ENCODE results near the gene ZNF132. TPM values are rescaled to one million over a fixed set of nuclear protein-coding genes. Genes with fewer than 3 reads are reported as not detected.
A peak's percentile ranks its signal among the peaks of the same experiment; 100 is the strongest.

ZNF132 gene
- total and polyA plus RNA-seq, 2 experiments from 2014 or later: 2.2 to 5.2 TPM

GRCh38 chr19:58440556-58440955, 603 bp upstream of the ZNF132 start (continued):
- no peak for TF ChIP-seq CTCF (conservative IDR thresholded peaks at IDR 0.05; ENCODE audit: low read depth in 2 of 2)
- no peak for TF ChIP-seq STAT1 (IDR thresholded peaks at IDR 0.05; ENCODE audit: unreplicated experiment)
- TF ChIP-seq ZNF331 (CRISPR knock-in tag; IDR thresholded peaks at IDR 0.05; ENCODE audit: low read depth): no peak
- TF ChIP-seq NANOG (IDR thresholded peaks at IDR 0.05; ENCODE audit: borderline replicate concordance): no peak
- no peak for TF ChIP-seq POLR2AphosphoS5 (IDR thresholded peaks at IDR 0.05; ENCODE audit: low read depth)
- TF ChIP-seq, protein P1, sequence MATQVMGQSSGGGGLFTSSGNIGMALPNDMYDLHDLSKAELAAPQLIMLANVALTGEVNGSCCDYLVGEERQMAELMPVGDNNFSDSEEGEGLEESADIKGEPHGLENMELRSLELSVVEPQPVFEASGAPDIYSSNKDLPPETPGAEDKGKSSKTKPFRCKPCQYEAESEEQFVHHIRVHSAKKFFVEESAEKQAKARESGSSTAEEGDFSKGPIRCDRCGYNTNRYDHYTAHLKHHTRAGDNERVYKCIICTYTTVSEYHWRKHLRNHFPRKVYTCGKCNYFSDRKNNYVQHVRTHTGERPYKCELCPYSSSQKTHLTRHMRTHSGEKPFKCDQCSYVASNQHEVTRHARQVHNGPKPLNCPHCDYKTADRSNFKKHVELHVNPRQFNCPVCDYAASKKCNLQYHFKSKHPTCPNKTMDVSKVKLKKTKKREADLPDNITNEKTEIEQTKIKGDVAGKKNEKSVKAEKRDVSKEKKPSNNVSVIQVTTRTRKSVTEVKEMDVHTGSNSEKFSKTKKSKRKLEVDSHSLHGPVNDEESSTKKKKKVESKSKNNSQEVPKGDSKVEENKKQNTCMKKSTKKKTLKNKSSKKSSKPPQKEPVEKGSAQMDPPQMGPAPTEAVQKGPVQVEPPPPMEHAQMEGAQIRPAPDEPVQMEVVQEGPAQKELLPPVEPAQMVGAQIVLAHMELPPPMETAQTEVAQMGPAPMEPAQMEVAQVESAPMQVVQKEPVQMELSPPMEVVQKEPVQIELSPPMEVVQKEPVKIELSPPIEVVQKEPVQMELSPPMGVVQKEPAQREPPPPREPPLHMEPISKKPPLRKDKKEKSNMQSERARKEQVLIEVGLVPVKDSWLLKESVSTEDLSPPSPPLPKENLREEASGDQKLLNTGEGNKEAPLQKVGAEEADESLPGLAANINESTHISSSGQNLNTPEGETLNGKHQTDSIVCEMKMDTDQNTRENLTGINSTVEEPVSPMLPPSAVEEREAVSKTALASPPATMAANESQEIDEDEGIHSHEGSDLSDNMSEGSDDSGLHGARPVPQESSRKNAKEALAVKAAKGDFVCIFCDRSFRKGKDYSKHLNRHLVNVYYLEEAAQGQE (IDR thresholded peaks at IDR 0.05; ENCODE audit: unreplicated experiment): no peak
- TF ChIP-seq ZNF114 (CRISPR knock-in tag; IDR thresholded peaks at IDR 0.05): no peak
- no peak for TF ChIP-seq CREB1 (CRISPR knock-in tag; IDR thresholded peaks at IDR 0.05; ENCODE audit: low read depth)
- TF ChIP-seq EZH2phosphoT487 (IDR thresholded peaks at IDR 0.05; ENCODE audit: unreplicated experiment): no peak

GRCh38 chr19:58434217-58434616, 5.7 kb downstream of the ZNF132 start:
- Histone ChIP-seq H2AFZ (no peak overlapping the region), H3K27me3 (ENCODE audit: insufficient read depth) (no peaks in the 10 kb centered on the region), H3K36me3 (ENCODE audit: insufficient read depth) (peaks cover 61% of the 10 kb centered on the region), H3K79me2 (replicated peaks; ENCODE audit: insufficient read depth) (no peaks in the 10 kb centered on the region), H4K20me1 (replicated peaks; ENCODE audit: insufficient read depth) (no peaks in the 10 kb centered on the region), H3K9me2 (ENCODE audit: insufficient read depth) (peaks cover 15% of the 10 kb centered on the region), H3K4me2 (no peak overlapping the region), H3K4me3 (peak overlapping the region; percentile 6; the same call in 1 of the 2 replicates), H3K27ac (ENCODE audit: low read depth) (no peak overlapping the region), H3K4me1 (ENCODE audit: insufficient read depth) (peaks cover 4% of the 10 kb centered on the region; the same call in 1 of the 2 replicates), H3F3A (replicated peaks; ENCODE audit: low read depth) (peaks cover 16% of the 10 kb centered on the region)
- DNase-seq (ENCODE audit: low spot score) (peak; percentile 14), ATAC-seq (no peak)
- H3K36me3 Mint-ChIP-seq (ENCODE audit: low read depth): peaks cover 94% of the 10 kb centered on the region
- H3K27me3 Mint-ChIP-seq (ENCODE audit: insufficient read depth, low read depth, poor library complexity): peaks cover 10% of the 10 kb centered on the region
- no peaks in the 10 kb centered on the region for H3K4me1 Mint-ChIP-seq
- TF ChIP-seq ZNF331 (CRISPR knock-in tag; IDR thresholded peaks at IDR 0.05; ENCODE audit: low read depth) (no peak), EZH2 (IDR thresholded peaks at IDR 0.05; ENCODE audit: low read depth, unreplicated experiment) (no peak), CTCF (conservative IDR thresholded peaks at IDR 0.05; ENCODE audit: low read depth in 2 of 2) (no peak), NANOG (IDR thresholded peaks at IDR 0.05; ENCODE audit: borderline replicate concordance) (no peak)
- TF ChIP-seq, protein P1 (IDR thresholded peaks at IDR 0.05; ENCODE audit: unreplicated experiment): no peak
- H3K9me3 Mint-ChIP-seq: peaks cover 97% of the 10 kb centered on the region
- H3K27ac Mint-ChIP-seq: no peak overlapping the region
- H3K4me3 Mint-ChIP-seq: no peak overlapping the region
